RWPE2 (cell line): ENCODE measurements around the gene ZNF714.

Experiments used
- ATAC-seq: fragments of 200-7000 bp; cut with Tn5 transposase; 3 replicates; pipeline ENCODE4 v1.9.1; 2021; ENCODE audit warnings: low read depth
- DNase-seq: peaks from one replicate; pipeline ENCODE4 v3.0.0-alpha.2; 2020; ENCODE audit warnings: low spot score
- H3K27ac ChIP-seq: fragments of 450-650 bp; 2 replicates; pipeline ENCODE4 v1.5.1; 2017; ENCODE audit warnings: mild to moderate bottlenecking; ENCODE audit not compliant: poor library complexity, severe bottlenecking
- H3K27me3 ChIP-seq: fragments of 250-450 bp; sonication (Bioruptor Pico); 2 replicates; pipeline ENCODE4 v1.5.1; 2021; ENCODE audit warnings: mild to moderate bottlenecking, moderate library complexity; ENCODE audit not compliant: insufficient read depth, poor library complexity, severe bottlenecking
- H3K36me3 ChIP-seq: fragments of 250-450 bp; sonication (Bioruptor Pico); 2 replicates; pipeline ENCODE4 v1.5.1; 2020; ENCODE audit warnings: low read depth, mild to moderate bottlenecking, moderate library complexity
- H3K4me1 ChIP-seq: fragments of 250-450 bp; sonication (Bioruptor Pico); 2 replicates; pipeline ENCODE4 v1.5.1; 2021; ENCODE audit warnings: mild to moderate bottlenecking, moderate library complexity; ENCODE audit not compliant: insufficient read depth, poor library complexity, severe bottlenecking
- H3K4me3 ChIP-seq: fragments of 250-450 bp; sonication (Bioruptor Pico); 2 replicates; pipeline ENCODE4 v1.5.1; 2021; ENCODE audit warnings: mild to moderate bottlenecking, moderate library complexity; ENCODE audit not compliant: severe bottlenecking
- H3K9me3 ChIP-seq: fragments of 250-450 bp; sonication (Bioruptor Pico); 2 replicates; pipeline ENCODE4 v1.5.1; 2021; ENCODE audit warnings: mild to moderate bottlenecking, moderate library complexity; ENCODE audit not compliant: severe bottlenecking
- TF ChIP-seq, protein P1 (sequence below): fragments of 450-650 bp; IDR thresholded peaks from one replicate; pipeline ENCODE4 v1.5.1; 2017; ENCODE audit warnings: mild to moderate bottlenecking, moderate library complexity; ENCODE audit not compliant: poor library complexity, severe bottlenecking

The ZNF714 gene

DNA sequence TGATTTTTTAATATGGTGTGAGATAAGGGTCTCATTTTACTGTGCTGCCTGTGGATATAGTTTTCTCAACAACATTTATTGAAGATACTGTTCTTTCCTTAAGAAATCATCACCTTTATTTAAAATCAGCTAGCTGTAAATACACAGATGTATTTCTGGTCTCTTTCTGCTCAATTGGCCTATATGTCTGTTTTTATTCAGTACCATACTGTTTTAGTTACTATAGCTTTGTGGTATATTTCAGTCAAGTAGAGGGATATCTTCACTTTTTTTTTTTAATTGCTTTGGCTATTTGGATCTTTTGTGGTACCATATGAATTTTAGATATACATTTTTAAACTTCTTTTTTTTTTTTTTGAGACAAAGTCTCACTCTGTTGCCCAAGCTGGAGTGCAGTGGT, 16.7 kb upstream of the ZNF714 start:
- Histone ChIP-seq H3K4me1 (no peaks in the 10 kb centered on the region), H3K4me3 (no peak overlapping the region), H3K27ac (no peak overlapping the region), H3K27me3 (no peaks in the 10 kb centered on the region), H3K36me3 (peaks cover 53% of the 10 kb centered on the region), H3K9me3 (no peaks in the 10 kb centered on the region)
- ATAC-seq (no peak), DNase-seq (no peak)
- TF ChIP-seq, protein P1, sequence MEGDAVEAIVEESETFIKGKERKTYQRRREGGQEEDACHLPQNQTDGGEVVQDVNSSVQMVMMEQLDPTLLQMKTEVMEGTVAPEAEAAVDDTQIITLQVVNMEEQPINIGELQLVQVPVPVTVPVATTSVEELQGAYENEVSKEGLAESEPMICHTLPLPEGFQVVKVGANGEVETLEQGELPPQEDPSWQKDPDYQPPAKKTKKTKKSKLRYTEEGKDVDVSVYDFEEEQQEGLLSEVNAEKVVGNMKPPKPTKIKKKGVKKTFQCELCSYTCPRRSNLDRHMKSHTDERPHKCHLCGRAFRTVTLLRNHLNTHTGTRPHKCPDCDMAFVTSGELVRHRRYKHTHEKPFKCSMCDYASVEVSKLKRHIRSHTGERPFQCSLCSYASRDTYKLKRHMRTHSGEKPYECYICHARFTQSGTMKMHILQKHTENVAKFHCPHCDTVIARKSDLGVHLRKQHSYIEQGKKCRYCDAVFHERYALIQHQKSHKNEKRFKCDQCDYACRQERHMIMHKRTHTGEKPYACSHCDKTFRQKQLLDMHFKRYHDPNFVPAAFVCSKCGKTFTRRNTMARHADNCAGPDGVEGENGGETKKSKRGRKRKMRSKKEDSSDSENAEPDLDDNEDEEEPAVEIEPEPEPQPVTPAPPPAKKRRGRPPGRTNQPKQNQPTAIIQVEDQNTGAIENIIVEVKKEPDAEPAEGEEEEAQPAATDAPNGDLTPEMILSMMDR: no peak

DNA sequence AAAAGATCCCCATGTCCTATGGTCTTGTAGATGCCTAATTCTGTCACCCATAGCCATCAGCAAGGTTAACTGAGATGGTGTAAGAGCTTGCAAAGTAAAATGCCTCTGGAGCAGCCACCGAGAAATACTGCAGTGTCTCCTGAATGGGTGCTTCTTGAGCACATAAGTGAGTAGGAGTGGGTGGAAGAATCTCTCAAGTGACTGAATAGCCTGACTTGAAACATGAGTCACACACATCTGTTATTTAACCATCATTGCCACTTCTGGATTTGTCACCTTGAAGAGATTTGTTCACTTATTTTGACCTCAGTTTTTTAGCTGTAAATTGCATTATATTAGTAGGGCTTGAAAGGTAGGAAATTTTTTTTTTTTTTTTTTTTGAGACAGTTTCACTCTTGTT, 2.3 kb downstream of the ZNF714 start:
- peaks cover 8% of the 10 kb centered on the region for H3K4me1 ChIP-seq
- no peak overlapping the region for H3K4me3 ChIP-seq
- DNase-seq: no peak
- H3K27ac ChIP-seq: no peak overlapping the region
- no peaks in the 10 kb centered on the region for H3K9me3 ChIP-seq
- H3K36me3 ChIP-seq: peaks cover 47% of the 10 kb centered on the region
- H3K27me3 ChIP-seq: no peaks in the 10 kb centered on the region
- ATAC-seq: no peak
- TF ChIP-seq, protein P1: no peak

DNA sequence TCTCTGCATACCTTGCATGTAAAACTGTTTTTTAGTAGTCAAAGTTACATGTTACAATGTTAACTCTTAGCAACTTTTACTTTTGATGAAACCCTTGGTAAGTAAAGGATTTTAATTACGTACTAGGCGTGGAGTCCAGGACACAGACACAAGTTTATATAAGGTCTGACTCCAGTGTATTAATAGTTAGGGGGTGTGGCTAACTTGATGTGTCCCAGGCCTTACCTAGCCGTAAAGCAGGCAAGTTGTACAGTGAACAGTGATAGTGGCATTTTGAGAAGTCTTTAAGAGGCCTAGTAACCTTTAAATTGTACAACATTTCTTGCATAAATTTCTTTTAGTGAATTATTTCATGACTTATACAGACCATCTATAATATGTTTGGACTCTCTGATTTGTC, 5.9 kb downstream of the ZNF714 start:
- peaks cover 4% of the 10 kb centered on the region for H3K4me1 ChIP-seq
- DNase-seq (no peak), ATAC-seq (no peak)
- H3K36me3 ChIP-seq: peaks cover 47% of the 10 kb centered on the region
- no peaks in the 10 kb centered on the region for H3K9me3 ChIP-seq
- H3K27ac ChIP-seq: no peak overlapping the region
- TF ChIP-seq, protein P1: no peak
- no peak overlapping the region for H3K4me3 ChIP-seq
- H3K27me3 ChIP-seq: no peaks in the 10 kb centered on the region

DNA sequence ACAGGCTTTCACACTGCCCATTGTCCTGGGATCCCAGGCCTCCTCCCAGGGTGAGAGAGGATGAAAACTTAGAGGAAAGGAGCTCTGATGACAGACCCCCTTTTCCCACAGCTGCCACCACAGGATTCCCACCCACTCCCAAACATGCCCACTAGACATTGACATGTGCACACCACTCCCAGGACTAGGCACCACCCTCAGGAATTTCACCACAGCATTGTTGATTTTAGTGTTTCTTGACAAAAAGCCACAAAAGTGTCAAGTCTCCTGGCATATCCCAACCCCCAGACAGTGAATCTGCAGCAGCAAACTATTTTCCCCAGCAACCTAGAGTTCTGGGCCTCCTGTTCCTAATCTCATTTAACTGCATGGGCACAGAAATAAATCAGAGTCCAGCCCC, 10.1 kb downstream of the ZNF714 start:
- no peaks in the 10 kb centered on the region for H3K27me3 ChIP-seq
- H3K9me3 ChIP-seq: no peaks in the 10 kb centered on the region
- H3K4me1 ChIP-seq: peaks cover 2% of the 10 kb centered on the region
- TF ChIP-seq, protein P1: no peak
- H3K27ac ChIP-seq: no peak overlapping the region
- DNase-seq (no peak), ATAC-seq (no peak)
- peaks cover 39% of the 10 kb centered on the region for H3K36me3 ChIP-seq
- no peak overlapping the region for H3K4me3 ChIP-seq

DNA sequence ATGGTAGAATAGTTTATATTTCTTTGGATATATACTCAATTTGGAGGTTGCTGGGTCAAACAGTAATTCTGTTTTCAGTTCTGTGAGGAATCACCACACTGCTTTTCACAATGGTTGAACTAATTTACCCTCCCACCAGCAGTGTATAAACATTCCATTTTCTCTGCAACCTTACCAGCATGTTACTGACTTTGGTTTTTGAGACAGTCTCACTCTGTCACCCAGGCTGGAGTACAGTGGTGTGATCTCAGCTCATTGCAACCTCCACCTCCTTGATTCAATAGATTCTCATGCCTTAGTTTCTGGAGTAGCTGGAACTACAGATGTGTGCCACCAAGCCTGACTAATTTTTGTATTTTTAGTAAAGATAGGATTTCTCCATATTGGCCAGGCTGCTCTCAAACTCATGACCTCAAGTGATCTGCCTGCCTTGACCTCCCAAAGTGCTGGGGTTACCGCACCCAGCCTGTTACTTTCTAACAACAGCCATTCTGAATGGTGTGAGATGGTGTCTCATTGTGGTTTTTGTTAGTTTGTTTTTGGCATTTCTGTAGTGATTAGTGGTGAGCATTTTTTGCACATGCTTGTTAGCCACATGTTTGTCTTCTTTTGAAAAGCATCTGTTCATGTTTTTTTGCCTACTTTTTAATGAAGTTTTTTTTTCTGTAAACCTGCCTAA, 12.5 kb downstream of the ZNF714 start:
- Histone ChIP-seq H3K9me3 (no peaks in the 10 kb centered on the region), H3K36me3 (peaks cover 45% of the 10 kb centered on the region), H3K27ac (no peak overlapping the region), H3K4me1 (peaks cover 18% of the 10 kb centered on the region), H3K27me3 (no peaks in the 10 kb centered on the region), H3K4me3 (no peak overlapping the region)
- TF ChIP-seq, protein P1: no peak
- ATAC-seq: no peak
- DNase-seq: no peak
